GM12878 (cell line): ENCODE data around the gene CNTN2. TPM values are rescaled to one million over a fixed set of nuclear protein-coding genes. Genes with fewer than 3 reads are reported as not detected.
A peak's percentile ranks its signal among the peaks of the same experiment; 100 is the strongest.

Experiments
- ATAC-seq: fragments of 200-7000 bp; cut with Tn5 transposase; 3 replicates; pipeline ENCODE4 v1.9.1; 2020; ENCODE audit warnings: mild to moderate bottlenecking, moderate library complexity
- BruUV-seq: library from RNA; stranded (reverse); fragments of 400-500 nt; replicated peaks from 2 replicates; lab custom pipeline; 2021; lab: Mats Ljungman, UMichigan
- CTCF ChIA-PET: fragments of 300-600 bp; sonication (Branson Sonifier 250); formaldehyde crosslinking; extraction: SDS; loops from one replicate; lab custom pipeline; 2021; ENCODE audit warnings: inconsistent platforms; lab: Yijun Ruan, JAX
- POLR2A ChIA-PET: fragments of 350-600 bp; formaldehyde crosslinking; extraction: SDS; loops from one replicate; lab custom pipeline; 2021; ENCODE audit warnings: inconsistent platforms; lab: Charles Lee
- RAD21 ChIA-PET: fragments of 300-600 bp; sonication (Branson Sonifier 250); formaldehyde crosslinking; loops from one replicate; lab custom pipeline; 2023; ENCODE audit warnings: antibody characterized with exemption; ENCODE audit not compliant: unreplicated experiment; lab: Charles Lee
- SMC1A ChIA-PET: fragments of 300-600 bp; sonication (Branson Sonifier 250); formaldehyde crosslinking; loops from one replicate; lab custom pipeline; 2023; ENCODE audit not compliant: unreplicated experiment, uncharacterized antibody; lab: Charles Lee
- DNase-seq: peaks from one replicate; pipeline ENCODE4 v3.0.0-alpha.2; 2011; ENCODE audit warnings: low read depth, low spot score
- FAIRE-seq: peaks from 3 replicates; lab custom pipeline; 2011; peaks lifted over from hg19 to GRCh38; lab: Jason Lieb, UNC
- H2AFZ ChIP-seq: 2 replicates; pipeline ENCODE4 v1.6.0; 2011; ENCODE audit warnings: low read depth, low read length, control low read depth; ENCODE audit not compliant: control insufficient read depth
- H3K27ac ChIP-seq: 2 replicates; pipeline ENCODE4 v1.5.1; 2011; ENCODE audit warnings: control low read depth; ENCODE audit not compliant: control insufficient read depth, insufficient read depth
- H3K27me3 ChIP-seq, 2 experiments: replicated peaks in 1 of 2; 2 replicates each; pipeline versions ENCODE4 v1.6.0 to v1.6.1; 2011; ENCODE audit warnings: low read length in 1 of 2; ENCODE audit not compliant: control insufficient read depth in 2 of 2, insufficient read depth in 2 of 2
- H3K36me3 ChIP-seq, 2 experiments: 2 replicates each; pipeline ENCODE4 v1.5.1; 2011; ENCODE audit warnings: low read length in 1 of 2; ENCODE audit not compliant: control insufficient read depth in 2 of 2, insufficient read depth in 2 of 2
- H3K4me1 ChIP-seq: 2 replicates; pipeline ENCODE4 v1.6.1; 2011; ENCODE audit warnings: mild to moderate bottlenecking, low read length, moderate library complexity, mixed read lengths; ENCODE audit not compliant: control insufficient read depth, insufficient read depth
- H3K4me2 ChIP-seq: 2 replicates; pipeline ENCODE4 v1.6.0; 2011; ENCODE audit warnings: control low read depth; ENCODE audit not compliant: control insufficient read depth, insufficient read depth
- H3K4me3 ChIP-seq: fragments of 200-600 bp; sonication (generic); 2 replicates; pipeline ENCODE4 v1.5.1; 2016
- H3K79me2 ChIP-seq: 2 replicates; pipeline ENCODE4 v1.6.0; 2011; ENCODE audit warnings: low read length; ENCODE audit not compliant: control insufficient read depth, insufficient read depth
- H3K9ac ChIP-seq: 2 replicates; pipeline ENCODE4 v1.8.0; 2011; ENCODE audit warnings: low read length, control low read depth, mixed read lengths; ENCODE audit not compliant: control insufficient read depth, insufficient read depth
- H3K9me3 ChIP-seq: replicated peaks from 3 replicates; pipeline ENCODE4 v1.5.1; 2011; ENCODE audit warnings: mild to moderate bottlenecking, low read length; ENCODE audit not compliant: control insufficient read depth, insufficient read depth
- H4K20me1 ChIP-seq: 2 replicates; pipeline ENCODE4 v1.6.0; 2011; ENCODE audit not compliant: control insufficient read depth, insufficient read depth
- BMI1 ChIP-seq: fragments of 450-650 bp; IDR thresholded peaks from 2 replicates; pipeline ENCODE4 v1.6.1; 2016; ENCODE audit warnings: mild to moderate bottlenecking, moderate library complexity, borderline replicate concordance
- DPF2 ChIP-seq: fragments of 450-650 bp; IDR thresholded peaks from 2 replicates; pipeline ENCODE4 v1.6.1; 2017; ENCODE audit warnings: mild to moderate bottlenecking
- FOS ChIP-seq: IDR thresholded peaks from 3 replicates; pipeline ENCODE4 v1.6.1; 2011; ENCODE audit warnings: borderline replicate concordance; ENCODE audit not compliant: insufficient read length; ENCODE audit errors: extremely low read depth
- LARP7 ChIP-seq: fragments of 450-650 bp; IDR thresholded peaks from 2 replicates; pipeline ENCODE4 v1.6.1; 2017; ENCODE audit warnings: mild to moderate bottlenecking
- NRF1 ChIP-seq: conservative IDR thresholded peaks from 2 replicates; pipeline ENCODE4 v1.6.1; 2011; ENCODE audit warnings: mild to moderate bottlenecking, low read depth, low read length, improper control_type of control experiment
- RAD51 ChIP-seq: fragments of 450-650 bp; IDR thresholded peaks from 2 replicates; pipeline ENCODE4 v1.6.1; 2016; ENCODE audit warnings: moderate library complexity, mild to moderate bottlenecking, inconsistent platforms
- RB1 ChIP-seq: fragments of 450-650 bp; formaldehyde crosslinking; IDR thresholded peaks from 2 replicates; pipeline ENCODE4 v1.6.1; 2017; ENCODE audit warnings: mild to moderate bottlenecking, borderline replicate concordance
- SMC3 ChIP-seq: IDR thresholded peaks from 2 replicates; pipeline ENCODE4 v1.6.1; 2011; ENCODE audit warnings: low read length, improper control_type of control experiment, borderline replicate concordance
- TCF3 ChIP-seq: IDR thresholded peaks from 2 replicates; pipeline ENCODE4 v1.6.1; 2012; ENCODE audit warnings: low read depth, mild to moderate bottlenecking, low read length, borderline replicate concordance; ENCODE audit not compliant: insufficient read depth
- WGBS: methylation state at CpG from one replicate; pipeline ENCODE4 v1.1.6; 2016; ENCODE audit warnings: low lambda C conversion rate; ENCODE audit not compliant: insufficient replicate concordance, insufficient coverage; ENCODE audit errors: missing lambda C conversion rate; 5-methylcytosine and 5-hydroxymethylcytosine counted together
- in situ Hi-C: fragments of 300-500 bp; cut with MboI; formaldehyde crosslinking; loops from 9 replicates; pipeline ENCODE4 v1.14.3; 2018; ENCODE audit warnings: mixed read lengths
- intact Hi-C: fragments of 100-400 bp; cut with micrococcal nuclease; formaldehyde crosslinking; loops from one replicate; pipeline ENCODE4 v1.14.2; 2022; ENCODE audit not compliant: unreplicated experiment
- polyA plus RNA-seq, 11 experiments: library from polyadenylated mRNA; depleted of rRNA in 4 of 11; unstranded in 6 of 11; stranded (reverse) in 5 of 11; fragments of >200 nt; fragmentation: Nextera tagmentation in 4 of 11; fragmentation: Illumina TruSeq in 1 of 11; extraction: Ambion mirVana in 4 of 11; extraction: Trizol in 1 of 11; gene quantifications; 1 replicate in 1 of 11; 2 replicates in 10 of 11; pipeline versions ENCODE4 v1.2.1 to v1.2.3, GENCODE V29; 2011 to 2016; ENCODE audit warnings: inconsistent platforms in 2 of 11, missing spikeins in 2 of 11, low read depth in 1 of 11
- total RNA-seq, 4 experiments: library from RNA; depleted of rRNA in 3 of 4; stranded (reverse); fragments of >200 nt in 3 of 4; fragmentation: Illumina TruSeq in 1 of 4; extraction: Trizol in 1 of 4; gene quantifications; 2 replicates each; pipeline versions ENCODE4 v1.2.1 to v1.2.3, GENCODE V29; 2013 to 2021
- TF ChIP-seq, protein P1 (sequence below): IDR thresholded peaks from 2 replicates; pipeline ENCODE4 v1.6.1; 2011; ENCODE audit warnings: borderline replicate concordance, low read depth, mild to moderate bottlenecking, moderate library complexity, low read length; ENCODE audit not compliant: insufficient read depth, poor library complexity, severe bottlenecking

The CNTN2 gene
- total and polyA plus RNA-seq, 10 of the 15 experiments (the other 5 are each of a cell fraction or from before 2014, with no cell fraction given), result 0.03 TPM; not detected in 9

- no peak overlapping the region for H3K4me2 ChIP-seq
- no peak overlapping the region for H2AFZ ChIP-seq
- no peaks in the 10 kb centered on the region for H3K79me2 ChIP-seq
- no peaks in the 10 kb centered on the region for H3K4me1 ChIP-seq
- ChIA-PET CTCF (no interaction called here), SMC1A (no interaction called here), RAD21 (interaction anchor here (1.2 kb wide), 1 partner anchor 37 kb away, joined by 3 read pairs; no protein-coding TSS in a partner anchor), POLR2A (no interaction called here)
- FAIRE-seq (no peak), DNase-seq (no peak), ATAC-seq (no peak)
- no TSS peak for BruUV-seq
- no peaks in the 10 kb centered on the region for H3K36me3 ChIP-seq
- peaks cover 0 to 10% of the 10 kb centered on the region in 2 experiments; a peak in 3 of 4 replicates for H3K27me3 ChIP-seq
- 62% methylated on average over 14 of the region's 16 CpGs for WGBS
- intact Hi-C loops, result no loop called here
- no peaks in the 10 kb centered on the region for H3K9me3 ChIP-seq
- H4K20me1 ChIP-seq, result no peaks in the 10 kb centered on the region
- H3K9ac ChIP-seq, result no peak overlapping the region
- H3K4me3 ChIP-seq, result no peak overlapping the region
- TF ChIP-seq, protein P1, sequence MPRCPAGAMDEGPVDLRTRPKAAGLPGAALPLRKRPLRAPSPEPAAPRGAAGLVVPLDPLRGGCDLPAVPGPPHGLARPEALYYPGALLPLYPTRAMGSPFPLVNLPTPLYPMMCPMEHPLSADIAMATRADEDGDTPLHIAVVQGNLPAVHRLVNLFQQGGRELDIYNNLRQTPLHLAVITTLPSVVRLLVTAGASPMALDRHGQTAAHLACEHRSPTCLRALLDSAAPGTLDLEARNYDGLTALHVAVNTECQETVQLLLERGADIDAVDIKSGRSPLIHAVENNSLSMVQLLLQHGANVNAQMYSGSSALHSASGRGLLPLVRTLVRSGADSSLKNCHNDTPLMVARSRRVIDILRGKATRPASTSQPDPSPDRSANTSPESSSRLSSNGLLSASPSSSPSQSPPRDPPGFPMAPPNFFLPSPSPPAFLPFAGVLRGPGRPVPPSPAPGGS, result peak; percentile 88
- TF ChIP-seq TCF3 (0 out of 2 replicates have a peak, but pooled peaks have one; percentile 23), LARP7 (no peak), SMC3 (no peak), RAD51 (no peak), BMI1 (no peak), FOS (no peak), DPF2 (no peak), NRF1 (no peak), RB1 (no peak)
- TF ChIP-seq, all 136 proteins: peak for 2
- H3K27ac ChIP-seq, result no peak overlapping the region
- in situ Hi-C loops, result no loop called here
These were observed 17.8 kb upstream of the CNTN2 start for GRCh38 chr1:205025239-205025638.
